Loucy (cell line): ENCODE data around the gene KATNAL2.
"Not testable (repeated sequence)": the region's sequence is repeated elsewhere in the genome, so short reads cannot be mapped to it uniquely, and the experiment has no call there.

Experiments used
- H2AFZ ChIP-seq: fragments of 200-600 bp; sonication (generic); 2 replicates; pipeline ENCODE4 v1.6.0; 2016; ENCODE audit warnings: antibody characterized with exemption, mild to moderate bottlenecking, low read length, moderate library complexity
- H3F3A ChIP-seq: fragments of 200-600 bp; 2 replicates; pipeline ENCODE4 v1.6.0; 2016; ENCODE audit warnings: antibody characterized with exemption, low read depth, mild to moderate bottlenecking
- H3K27me3 ChIP-seq: fragments of 200-600 bp; sonication (generic); 2 replicates; pipeline ENCODE4 v1.6.1; 2014; ENCODE audit warnings: low read length, mild to moderate bottlenecking; ENCODE audit not compliant: insufficient read depth, poor library complexity, severe bottlenecking
- H3K36me3 ChIP-seq: fragments of 200-600 bp; sonication (generic); 2 replicates; pipeline ENCODE4 v1.6.1; 2016; ENCODE audit warnings: low read length; ENCODE audit not compliant: insufficient read depth
- H3K4me1 ChIP-seq: fragments of 200-600 bp; sonication (generic); 2 replicates; pipeline ENCODE4 v1.5.1; 2014; ENCODE audit warnings: low read length, mild to moderate bottlenecking; ENCODE audit not compliant: insufficient read depth, poor library complexity, severe bottlenecking
- H3K4me2 ChIP-seq: fragments of 200-600 bp; sonication (generic); 2 replicates; pipeline ENCODE4 v1.6.0; 2014; ENCODE audit warnings: antibody characterized with exemption, low read length, low read depth, mild to moderate bottlenecking; ENCODE audit not compliant: poor library complexity, severe bottlenecking
- H3K4me3 ChIP-seq: fragments of 200-600 bp; sonication (generic); 2 replicates; pipeline ENCODE4 v1.5.1; 2014; ENCODE audit warnings: low read length, mild to moderate bottlenecking, mixed read lengths; ENCODE audit not compliant: poor library complexity, severe bottlenecking
- H3K79me2 ChIP-seq: fragments of 200-600 bp; sonication (generic); 2 replicates; pipeline ENCODE4 v1.6.1; 2014; ENCODE audit warnings: low read length; ENCODE audit not compliant: insufficient read depth
- H3K9ac ChIP-seq: fragments of 200-600 bp; sonication (generic); 2 replicates; pipeline ENCODE4 v1.6.0; 2014; ENCODE audit warnings: mild to moderate bottlenecking, low read depth, low read length, moderate library complexity; ENCODE audit not compliant: poor library complexity, severe bottlenecking
- H3K9me2 ChIP-seq: fragments of 200-600 bp; sonication (generic); replicated peaks from 2 replicates; pipeline ENCODE4 v1.6.1; 2016; ENCODE audit warnings: low read depth, low read length, mixed read lengths
- H3K9me3 ChIP-seq: fragments of 200-600 bp; sonication (generic); 2 replicates; pipeline ENCODE4 v1.6.1; 2014; ENCODE audit warnings: mild to moderate bottlenecking, antibody characterized with exemption, low read length, low read depth; ENCODE audit not compliant: insufficient read depth
- H4K20me1 ChIP-seq: fragments of 200-600 bp; sonication (generic); 2 replicates; pipeline ENCODE4 v1.6.0; 2014; ENCODE audit warnings: antibody characterized with exemption, low read length, mild to moderate bottlenecking; ENCODE audit not compliant: insufficient read depth, poor library complexity, severe bottlenecking
- CTCF ChIP-seq: fragments of 200-600 bp; sonication (generic); conservative IDR thresholded peaks from 2 replicates; pipeline ENCODE4 v1.5.1; 2014; ENCODE audit warnings: mild to moderate bottlenecking, antibody characterized with exemption, low read length
- EZH2phosphoT487 ChIP-seq: fragments of 200-600 bp; IDR thresholded peaks from 2 replicates; pipeline ENCODE4 v1.6.1; 2018; ENCODE audit warnings: antibody characterized with exemption, mild to moderate bottlenecking, moderate library complexity, borderline replicate concordance

Gene KATNAL2

GRCh38 chr18:46953195-46953594 lies 35.8 kb downstream of the KATNAL2 start:
- Histone ChIP-seq H2AFZ (no peak overlapping the region), H3K79me2 (no peaks in the 10 kb centered on the region), H3K4me3 (no peak overlapping the region), H3K9me2 (no peaks in the 10 kb centered on the region), H3K9me3 (no peaks in the 10 kb centered on the region), H3K27me3 (no peaks in the 10 kb centered on the region), H4K20me1 (no peaks in the 10 kb centered on the region), H3K36me3 (no peaks in the 10 kb centered on the region), H3K4me2 (no peak overlapping the region), H3F3A (no peaks in the 10 kb centered on the region), H3K9ac (no peak overlapping the region), H3K4me1 (no peaks in the 10 kb centered on the region)
- TF ChIP-seq EZH2phosphoT487 (no peak), CTCF (no peak)

DNA sequence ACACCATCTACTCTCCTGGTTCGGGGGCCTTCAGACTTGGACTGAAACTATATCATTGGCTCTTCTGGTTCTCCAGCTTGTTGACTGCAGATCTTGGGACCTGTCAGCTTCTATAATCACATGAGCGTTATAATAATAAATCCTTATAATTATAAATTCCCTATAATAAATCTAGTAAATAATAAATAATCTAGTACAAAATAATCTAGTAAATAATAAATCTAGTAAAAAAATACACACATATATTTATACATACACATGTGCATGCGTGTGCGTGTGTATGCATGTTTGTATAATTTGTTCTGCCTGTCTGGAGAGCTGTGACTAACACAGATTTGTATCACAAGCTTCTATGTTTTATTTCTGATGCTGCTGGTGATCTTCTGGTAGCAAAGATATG lies 40.8 kb downstream of the KATNAL2 start:
- Histone ChIP-seq H3K9ac (no peak overlapping the region), H3K9me2 (no peaks in the 10 kb centered on the region), H3K9me3 (no peaks in the 10 kb centered on the region), H3K27me3 (no peaks in the 10 kb centered on the region), H3F3A (no peaks in the 10 kb centered on the region), H3K4me2 (no peak overlapping the region), H3K4me3 (no peak overlapping the region), H2AFZ (no peak overlapping the region), H4K20me1 (no peaks in the 10 kb centered on the region), H3K36me3 (no peaks in the 10 kb centered on the region), H3K79me2 (no peaks in the 10 kb centered on the region), H3K4me1 (no peaks in the 10 kb centered on the region)
- TF ChIP-seq CTCF (no peak), EZH2phosphoT487 (no peak)

DNA sequence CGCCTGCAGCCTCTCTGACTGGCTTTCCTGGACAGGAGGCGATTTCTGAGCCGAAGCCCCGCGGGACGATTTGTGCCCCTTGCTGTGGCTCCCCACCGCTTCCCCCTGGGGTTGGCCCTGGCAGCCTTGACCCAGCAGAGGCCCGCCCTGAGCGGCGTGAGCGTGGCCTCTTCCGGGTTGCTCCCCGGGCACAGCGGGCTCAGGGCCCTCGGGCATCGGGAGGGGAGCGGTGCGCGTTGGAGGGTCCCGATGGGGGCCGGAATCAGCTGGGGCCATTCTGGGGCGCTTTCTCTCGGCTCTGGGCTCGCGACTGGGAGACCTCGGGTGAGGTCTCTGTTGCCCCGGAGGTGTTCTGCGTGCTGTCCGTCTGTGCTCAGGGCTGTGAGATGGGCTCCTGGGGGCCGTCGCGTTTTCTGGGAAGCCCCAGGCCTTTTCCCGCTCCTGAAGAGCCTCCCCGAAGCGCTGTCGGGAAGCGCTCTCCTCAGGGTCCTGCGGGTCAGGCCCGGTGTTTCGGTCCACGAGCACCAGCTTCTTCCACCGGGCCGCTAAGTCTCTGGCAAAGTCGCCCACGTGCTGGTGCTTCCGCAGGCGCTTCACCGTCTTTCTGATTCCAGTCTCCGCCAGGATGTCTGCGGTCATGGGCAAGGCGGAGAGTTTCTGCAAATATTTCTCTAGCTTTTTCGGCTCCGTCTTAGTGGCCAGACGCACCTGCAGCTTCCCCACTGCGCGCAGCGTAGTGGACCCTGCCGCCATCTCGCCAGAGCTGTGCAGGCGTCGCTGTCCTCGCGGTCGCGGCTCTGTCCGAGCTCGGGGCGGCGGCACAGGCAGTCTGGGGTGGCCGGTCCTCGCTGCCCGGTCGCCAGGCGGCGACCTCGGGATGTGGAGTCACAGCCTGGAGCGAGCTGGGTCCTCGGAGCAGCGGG lies 46.5 kb downstream of the KATNAL2 start:
- H3K9me2 ChIP-seq, H3K36me3 ChIP-seq, H3F3A ChIP-seq, H3K9ac ChIP-seq, H3K9me3 ChIP-seq, H3K4me1 ChIP-seq, H2AFZ ChIP-seq, H3K4me3 ChIP-seq, H3K27me3 ChIP-seq, H3K79me2 ChIP-seq, H3K4me2 ChIP-seq, H4K20me1 ChIP-seq: not testable (repeated sequence)

DNA sequence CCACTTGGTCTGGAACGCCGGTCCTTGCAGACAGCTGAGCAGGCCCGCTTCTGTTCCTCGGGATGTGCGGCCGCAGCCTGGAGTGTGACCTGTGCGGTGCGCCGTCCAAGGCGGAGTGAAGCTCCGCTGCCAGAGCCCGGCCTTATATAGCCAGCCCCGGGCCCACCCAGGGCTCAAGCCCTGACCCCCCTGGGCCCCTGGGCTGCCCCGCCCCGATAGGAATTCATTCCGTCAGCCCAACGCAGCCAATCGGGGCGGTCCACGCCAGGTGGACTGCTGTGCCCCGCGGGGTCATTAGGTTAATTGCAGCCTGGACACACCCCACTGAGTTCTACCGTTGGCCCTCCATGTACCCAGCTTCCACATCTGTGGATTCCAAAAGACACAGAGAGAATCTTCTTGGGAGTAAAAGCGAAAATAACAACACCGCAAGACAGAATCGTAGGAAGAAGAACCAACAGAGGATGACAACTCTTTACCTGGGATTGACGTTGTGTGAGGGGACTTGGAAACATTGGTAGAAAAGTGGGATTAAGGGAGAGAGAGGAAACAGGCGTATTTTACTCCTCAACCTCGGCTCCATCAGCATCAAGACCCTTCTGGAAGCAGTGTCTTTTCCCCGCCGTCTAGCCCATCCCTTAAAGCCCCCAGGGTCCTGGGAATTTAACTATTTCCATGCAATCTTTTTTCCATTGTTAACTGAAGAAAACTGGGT lies 47.3 kb downstream of the KATNAL2 start:
- H3K4me3 ChIP-seq, H3K79me2 ChIP-seq, H3K4me1 ChIP-seq: not testable (repeated sequence)

GRCh38 chr18:46966266-46966665 lies 48.9 kb downstream of the KATNAL2 start:
- H3K4me1 ChIP-seq, H4K20me1 ChIP-seq, H3F3A ChIP-seq, H3K79me2 ChIP-seq, H3K4me2 ChIP-seq, H2AFZ ChIP-seq, H3K36me3 ChIP-seq, H3K9me3 ChIP-seq, H3K9me2 ChIP-seq, H3K27me3 ChIP-seq, H3K9ac ChIP-seq, H3K4me3 ChIP-seq: not testable (repeated sequence)

More for the DNA sequence above, 47.3 kb downstream of the KATNAL2 start:
- not testable (repeated sequence) for H3K9ac ChIP-seq, H3K9me2 ChIP-seq, H3K36me3 ChIP-seq, H3K27me3 ChIP-seq, H3F3A ChIP-seq, H2AFZ ChIP-seq, H3K9me3 ChIP-seq, H4K20me1 ChIP-seq, H3K4me2 ChIP-seq
